Measurements from ENCODE around the gene AGK. TPM values are rescaled to one million over a fixed set of nuclear protein-coding genes. Genes with fewer than 3 reads are reported as not detected.

AGK gene
- total RNA-seq, 1 donor from 2014 or later: 35.0 TPM

GRCh38 chr7:141584935-141585334, 33.7 kb downstream of the AGK start:
- Mint-ChIP-seq H3K27me3 (ENCODE audit: low read depth) (no peaks in the 10 kb centered on the region), H3K4me3 (no peak overlapping the region), H3K27ac (no peak overlapping the region), H3K36me3 (peaks cover 31% of the 10 kb centered on the region), H3K4me1 (peaks cover 9% of the 10 kb centered on the region), H3K9me3 (peaks cover 8% of the 10 kb centered on the region)
- no peak for TF ChIP-seq CTCF (IDR thresholded peaks at IDR 0.05; ENCODE audit: unreplicated experiment)
- no peak for DNase-seq (ENCODE audit: low spot score in 2 of 2, unreplicated experiment in 2 of 2)

DNA sequence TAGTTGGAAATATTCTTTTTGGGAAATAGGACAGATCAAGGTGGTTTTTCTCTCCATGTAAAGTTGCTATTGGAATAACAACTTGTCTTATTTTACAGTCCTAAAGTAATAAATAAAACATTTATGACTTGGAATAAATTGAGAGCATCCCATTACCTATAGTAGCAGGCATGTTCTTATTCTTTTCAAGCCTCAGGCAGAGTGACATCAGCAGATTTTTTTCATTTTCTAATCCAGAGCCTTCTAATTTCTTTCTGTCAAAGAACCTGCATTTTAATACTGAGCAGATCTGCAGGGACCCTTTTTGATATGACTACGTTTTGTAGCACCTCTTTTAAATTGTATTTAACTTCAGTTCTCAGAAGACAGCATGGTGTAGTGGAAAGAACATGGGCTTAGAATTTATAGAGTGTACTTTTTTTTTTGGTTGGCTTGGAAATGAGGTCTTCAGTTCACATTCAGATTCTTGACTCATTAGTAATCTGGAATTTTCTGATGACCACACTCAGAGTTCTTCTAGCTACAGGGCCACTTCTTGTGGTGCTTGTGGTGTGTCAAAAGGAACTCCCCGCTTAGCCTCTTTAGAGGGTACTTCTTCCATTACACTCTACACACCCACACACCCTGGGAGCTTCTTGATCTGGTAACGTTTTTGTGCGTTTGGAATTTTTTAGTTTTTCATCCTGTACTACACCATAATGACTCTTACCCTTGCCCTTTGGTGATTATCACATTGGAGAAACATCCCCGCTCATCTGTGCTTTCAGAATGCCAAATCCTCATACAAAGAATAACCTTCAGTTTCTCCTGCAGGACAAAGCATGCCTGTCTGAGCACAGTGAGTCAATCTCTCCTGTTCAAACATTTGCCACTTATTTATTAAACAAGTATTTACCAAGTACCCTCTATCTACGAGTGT, 34.6 kb downstream of the AGK start:
- Mint-ChIP-seq H3K9me3 (peaks cover 8% of the 10 kb centered on the region), H3K4me1 (peaks cover 9% of the 10 kb centered on the region), H3K36me3 (peaks cover 33% of the 10 kb centered on the region), H3K27ac (no peak overlapping the region), H3K4me3 (no peak overlapping the region), H3K27me3 (ENCODE audit: low read depth) (no peaks in the 10 kb centered on the region)
- TF ChIP-seq CTCF (IDR thresholded peaks at IDR 0.05; ENCODE audit: unreplicated experiment): no peak
- DNase-seq (ENCODE audit: low spot score in 2 of 2, unreplicated experiment in 2 of 2): no peak

DNA sequence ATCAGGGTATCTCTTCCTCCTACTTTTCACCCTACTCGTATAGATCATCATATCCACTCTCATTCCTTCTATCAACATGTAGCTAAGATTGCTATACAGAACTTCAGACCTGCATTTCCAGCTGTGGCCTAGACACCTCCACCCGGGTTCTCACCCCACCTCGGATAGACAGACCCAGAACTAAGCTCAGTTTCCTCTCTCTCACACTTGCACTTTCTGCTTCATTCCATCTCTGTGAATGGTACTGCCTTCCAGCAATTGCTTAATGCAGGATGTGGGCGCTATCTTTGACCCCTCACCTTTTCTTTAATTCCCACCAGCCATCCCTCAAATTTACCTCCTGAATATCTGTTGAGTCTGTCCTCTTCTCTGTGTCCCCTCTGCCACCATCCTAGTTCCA, 35.7 kb downstream of the AGK start:
- Mint-ChIP-seq H3K27ac (no peak overlapping the region), H3K4me3 (no peak overlapping the region), H3K4me1 (peaks cover 9% of the 10 kb centered on the region), H3K9me3 (peaks cover 8% of the 10 kb centered on the region), H3K27me3 (ENCODE audit: low read depth) (no peaks in the 10 kb centered on the region), H3K36me3 (peaks cover 33% of the 10 kb centered on the region)
- no peak for TF ChIP-seq CTCF (IDR thresholded peaks at IDR 0.05; ENCODE audit: unreplicated experiment)
- DNase-seq (ENCODE audit: low spot score in 2 of 2, unreplicated experiment in 2 of 2): no peak

DNA sequence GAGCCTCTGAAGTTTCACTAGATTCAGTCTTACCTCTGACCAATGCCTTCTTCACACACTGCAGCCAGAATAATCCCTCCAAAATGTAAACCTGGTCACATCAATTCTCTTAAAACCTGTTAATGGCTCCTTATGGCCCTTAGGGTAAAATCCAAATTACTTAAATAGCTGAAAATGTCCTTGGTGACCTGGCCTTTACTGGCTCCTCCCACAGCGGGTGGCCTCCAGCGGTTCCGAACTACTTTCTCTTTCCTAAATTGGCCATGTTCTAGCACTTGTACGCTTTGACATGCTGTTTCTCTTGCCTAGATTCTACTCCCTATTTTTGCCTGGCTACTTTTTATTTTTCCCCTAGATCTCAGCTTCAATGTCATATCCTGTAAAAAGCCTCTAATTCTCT, 36.1 kb downstream of the AGK start:
- TF ChIP-seq CTCF (IDR thresholded peaks at IDR 0.05; ENCODE audit: unreplicated experiment): no peak
- Mint-ChIP-seq H3K36me3 (peaks cover 29% of the 10 kb centered on the region), H3K27me3 (ENCODE audit: low read depth) (no peaks in the 10 kb centered on the region), H3K27ac (no peak overlapping the region), H3K4me1 (peaks cover 9% of the 10 kb centered on the region), H3K4me3 (no peak overlapping the region), H3K9me3 (peaks cover 8% of the 10 kb centered on the region)
- DNase-seq (ENCODE audit: low spot score in 2 of 2, unreplicated experiment in 2 of 2): no peak

GRCh38 chr7:141588912-141589311, 37.7 kb downstream of the AGK start:
- no peak for TF ChIP-seq CTCF (IDR thresholded peaks at IDR 0.05; ENCODE audit: unreplicated experiment)

More at GRCh38 chr7:141588912-141589311, 37.7 kb downstream of the AGK start:
- DNase-seq (ENCODE audit: low spot score in 2 of 2, unreplicated experiment in 2 of 2): no peak
- Mint-ChIP-seq H3K4me1 (peaks cover 9% of the 10 kb centered on the region), H3K4me3 (no peak overlapping the region), H3K36me3 (peaks cover 17% of the 10 kb centered on the region), H3K27me3 (ENCODE audit: low read depth) (no peaks in the 10 kb centered on the region), H3K27ac (no peak overlapping the region), H3K9me3 (no peaks in the 10 kb centered on the region)
